Fibroblast of skin of left quadriceps (primary cell): Measurements from ENCODE around the gene MAP3K14.

Experiments used
- DNase-seq, 2 experiments: peaks; one replicate each; pipeline ENCODE4 v3.0.0-alpha.2; 2013; ENCODE audit warnings: low read depth in 2 of 2

The MAP3K14 gene

DNA sequence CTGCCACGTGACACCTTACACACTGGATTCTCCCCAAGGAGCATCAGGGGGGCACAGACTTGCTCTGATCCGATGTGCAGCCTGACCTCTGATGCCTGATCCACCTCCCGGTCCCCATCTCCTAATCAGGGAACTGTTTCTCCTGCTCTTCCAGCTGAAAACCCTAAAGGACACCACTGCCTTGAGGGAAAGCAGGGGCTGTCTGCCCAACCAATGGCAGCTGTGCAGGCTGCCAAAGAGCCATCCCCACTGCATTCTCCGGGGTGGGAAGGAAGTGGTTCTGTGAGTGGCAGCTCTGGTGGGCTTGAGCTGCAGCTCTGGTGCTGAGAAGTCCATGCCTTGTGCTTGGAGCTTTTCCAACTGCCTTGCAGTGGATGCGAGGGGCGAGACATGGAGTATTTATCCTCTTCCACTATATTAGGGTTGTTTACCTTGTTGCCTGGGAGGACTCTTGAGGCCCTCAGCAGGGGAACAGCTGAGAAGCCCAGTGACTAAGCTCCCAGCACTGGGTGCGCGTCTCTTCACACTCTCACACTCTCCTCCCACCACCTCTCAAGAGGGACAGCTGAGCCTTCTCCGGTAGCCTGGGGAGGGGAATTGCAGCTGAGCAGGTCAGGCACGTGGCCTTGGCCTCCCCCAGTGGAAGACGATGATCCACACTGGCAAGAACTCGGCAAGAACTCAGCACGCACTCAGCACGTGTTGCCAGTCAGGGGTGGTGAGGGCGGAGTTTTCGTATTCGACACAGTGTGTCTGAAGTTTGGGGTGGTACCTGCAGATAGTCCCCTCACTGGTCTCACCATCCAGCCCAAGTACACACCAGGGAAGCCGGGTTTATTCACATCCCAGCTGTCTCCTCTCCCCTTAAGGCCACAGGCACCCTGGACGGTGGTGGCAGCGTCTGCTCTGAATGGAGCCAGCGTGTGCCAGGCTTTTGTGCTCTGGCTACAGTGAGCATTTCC, 33.9 kb downstream of the MAP3K14 start:
- DNase-seq: no peak

DNA sequence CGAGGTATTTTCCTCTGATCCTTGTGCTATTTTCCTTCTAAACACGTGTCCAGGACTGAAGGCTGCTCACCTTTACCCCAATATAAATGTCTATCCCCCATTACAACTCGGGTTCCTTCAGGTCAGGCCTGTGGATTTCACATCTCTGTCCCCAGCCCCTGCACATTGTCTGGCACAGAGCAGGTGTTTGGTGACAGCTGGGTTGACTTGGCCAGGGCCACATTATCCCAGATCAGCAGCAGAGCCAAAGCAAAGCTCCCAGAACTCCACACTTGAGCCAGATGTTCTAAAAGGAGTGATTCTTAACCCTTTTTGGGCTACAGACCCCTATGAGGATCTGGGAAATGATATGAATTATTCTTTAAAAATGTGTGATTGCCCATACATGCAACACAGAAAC, 36.9 kb downstream of the MAP3K14 start:
- no peak for DNase-seq

DNA sequence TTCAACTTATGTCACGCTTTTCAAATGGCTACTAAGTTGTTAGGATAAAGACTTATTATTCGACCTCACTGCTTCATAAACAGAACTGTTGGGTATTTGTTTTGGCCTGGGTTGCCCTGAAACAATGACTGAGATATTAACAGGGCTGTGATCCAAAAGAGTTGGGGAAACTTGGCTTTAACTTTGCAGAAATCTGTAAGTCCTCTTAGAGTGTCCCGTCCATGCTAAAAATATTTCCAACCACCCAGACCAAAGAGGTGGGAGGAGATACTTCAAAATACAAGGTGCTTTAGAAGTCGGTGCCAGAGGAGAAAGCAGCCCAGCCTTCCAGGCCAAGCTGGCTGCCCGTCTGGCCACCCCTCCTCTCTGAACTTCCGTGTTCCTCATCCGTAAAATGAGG, 38.8 kb downstream of the MAP3K14 start:
- DNase-seq: no peak

DNA sequence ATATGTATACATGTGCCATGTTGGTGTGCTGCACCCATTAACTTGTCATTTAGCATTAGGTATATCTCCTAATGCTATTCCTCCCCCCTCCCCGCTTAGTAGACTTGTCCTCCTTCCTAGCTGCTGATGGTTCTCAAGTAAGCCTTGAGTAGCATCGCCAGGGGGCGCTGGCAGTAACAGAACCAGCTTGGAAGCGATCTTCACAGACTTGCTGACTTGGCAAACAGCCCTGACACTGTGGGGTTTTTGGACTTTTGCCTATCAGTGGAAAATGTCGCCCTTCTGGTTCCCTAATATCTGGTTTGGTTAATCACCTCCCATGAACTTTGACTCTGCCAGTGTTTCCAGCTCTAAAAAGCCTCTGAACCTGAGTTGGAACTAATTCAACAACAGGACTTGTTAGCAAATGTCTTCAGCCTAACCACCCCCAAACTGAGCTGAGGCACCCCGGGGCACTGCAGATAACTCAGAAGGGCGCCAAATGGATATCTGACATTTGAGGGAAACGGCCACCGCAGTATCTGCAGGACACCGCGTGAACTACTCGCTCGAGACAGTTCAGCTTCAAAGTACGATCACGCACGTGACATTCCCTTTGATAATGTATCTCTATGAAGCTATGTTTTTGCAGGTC, 39.5 kb downstream of the MAP3K14 start:
- DNase-seq: peak; percentile 73 to 77

DNA sequence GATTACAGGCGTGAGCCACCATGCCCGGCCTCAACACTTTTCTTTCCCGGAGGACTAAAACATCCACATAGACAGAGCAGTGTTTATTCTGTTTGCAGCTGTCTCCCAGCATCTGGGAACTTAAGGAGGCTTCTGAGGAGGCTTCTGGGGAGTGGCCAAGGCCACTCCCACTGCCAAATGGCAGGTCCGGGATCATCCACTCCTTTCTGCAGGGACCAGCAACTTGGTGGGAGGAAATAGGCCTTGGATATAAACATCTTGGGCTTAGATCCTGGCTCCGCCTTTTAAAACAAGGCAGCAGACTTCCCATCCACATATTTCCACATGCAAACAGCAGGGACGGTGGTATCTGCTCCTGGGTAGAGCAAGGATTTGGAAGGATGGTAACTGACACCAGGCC, 40.8 kb downstream of the MAP3K14 start:
- DNase-seq: no peak

DNA sequence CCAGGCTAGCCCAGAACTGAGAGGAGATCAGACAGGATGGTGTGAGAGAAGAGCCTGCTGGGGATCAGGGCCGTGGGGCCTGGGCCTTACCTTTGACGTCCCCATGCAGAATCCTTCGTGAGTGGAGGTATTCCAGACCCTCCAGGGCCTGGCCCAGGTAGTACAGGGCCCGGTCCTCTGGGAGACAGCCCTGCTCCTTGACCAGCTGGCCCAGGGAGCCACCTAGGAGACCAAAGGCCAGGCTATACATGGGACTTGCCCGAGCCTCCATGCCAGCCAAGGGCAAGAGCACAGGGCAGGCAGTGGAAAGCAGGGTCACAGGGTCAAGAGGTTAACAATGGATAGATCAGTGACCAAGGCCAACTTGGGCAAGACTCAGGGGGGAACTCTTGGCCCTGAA, 42.8 kb downstream of the MAP3K14 start:
- no peak for DNase-seq

DNA sequence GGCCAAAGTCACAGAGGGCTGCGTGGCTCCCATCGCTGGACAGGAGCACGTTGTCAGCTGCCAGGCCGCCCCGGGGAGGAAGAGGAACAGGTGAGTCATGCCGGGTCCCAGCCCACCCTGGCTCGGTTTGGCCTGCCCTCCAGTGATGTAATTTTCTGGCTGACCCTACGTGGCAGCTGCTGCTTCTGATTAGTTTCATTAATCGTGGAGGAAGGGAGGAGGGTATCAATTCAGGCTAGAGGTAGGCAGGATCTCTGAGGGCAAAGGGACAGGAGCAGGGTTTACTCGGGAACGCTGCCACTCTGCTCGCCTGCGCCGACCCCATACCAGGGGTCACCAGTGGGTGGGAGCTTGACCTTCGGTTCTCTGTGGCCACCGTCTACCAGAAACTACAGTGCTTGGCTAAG, 43.3 kb downstream of the MAP3K14 start:
- DNase-seq: no peak

DNA sequence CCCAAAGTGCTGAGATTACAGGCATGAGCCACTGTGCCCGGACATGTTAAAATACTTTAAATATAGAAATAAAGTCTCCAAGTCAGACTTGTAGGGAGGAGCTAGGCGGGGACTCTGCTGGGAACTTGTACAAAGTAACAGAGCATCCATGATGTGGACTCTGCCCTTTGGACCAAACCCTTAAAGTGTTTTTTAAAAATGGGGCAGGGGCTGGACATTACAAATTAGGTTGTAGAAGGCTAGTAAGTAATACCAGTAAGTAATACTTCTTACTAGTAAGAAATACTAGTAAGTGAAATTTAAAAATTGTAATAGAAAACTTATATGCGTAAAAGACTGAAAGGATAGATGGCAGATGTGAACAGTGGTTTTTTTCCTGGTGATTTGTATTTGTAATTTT, 45.2 kb downstream of the MAP3K14 start:
- DNase-seq: no peak

DNA sequence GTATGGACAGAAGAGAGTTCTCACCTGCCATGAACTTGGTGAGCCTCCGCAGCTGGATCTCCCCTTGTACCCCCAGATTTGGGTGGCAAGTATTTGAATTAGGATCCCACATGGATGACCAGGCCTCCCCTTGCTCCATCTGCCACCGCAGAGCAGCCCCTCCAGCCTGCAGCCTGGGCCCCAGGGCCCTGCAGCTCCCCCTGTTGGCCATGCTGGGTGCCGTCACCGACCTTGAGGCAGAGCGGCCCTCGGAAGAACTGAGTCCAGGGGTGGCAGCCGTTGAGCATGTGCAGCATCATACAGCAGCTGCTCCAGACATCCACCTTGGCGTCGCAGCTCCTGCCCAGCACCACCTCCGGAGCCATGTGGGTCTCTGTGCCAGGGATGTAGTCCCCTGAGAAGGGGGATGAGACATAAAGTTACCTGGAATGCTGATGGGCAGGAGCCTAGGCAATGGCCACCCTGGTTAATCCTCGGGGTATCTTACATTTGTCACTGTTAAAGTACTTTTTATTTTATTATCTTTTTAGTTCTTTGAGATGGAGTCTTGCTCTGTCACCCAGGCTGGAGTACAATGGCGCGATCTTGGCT, 45.9 kb downstream of the MAP3K14 start:
- DNase-seq: no peak

DNA sequence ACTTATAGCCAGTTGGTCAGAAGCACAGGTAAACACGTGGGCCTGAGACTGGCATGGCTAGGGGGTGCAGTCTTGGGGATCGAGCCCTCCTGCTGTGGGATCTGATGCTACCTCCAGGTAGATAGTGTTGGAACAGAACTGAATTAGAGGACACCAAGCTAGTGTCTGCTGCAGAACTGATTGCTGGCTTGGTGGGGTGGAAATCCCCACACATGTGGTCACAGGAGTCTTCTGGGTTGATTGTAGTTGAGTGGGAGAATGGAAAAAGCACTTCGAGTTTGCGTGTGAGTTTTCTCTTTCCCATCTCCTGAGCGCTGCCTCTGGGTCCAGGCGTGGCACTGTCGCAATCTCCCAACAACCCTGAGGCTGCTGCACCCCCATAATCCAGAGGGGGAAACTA, 46.9 kb downstream of the MAP3K14 start:
- no peak for DNase-seq

DNA sequence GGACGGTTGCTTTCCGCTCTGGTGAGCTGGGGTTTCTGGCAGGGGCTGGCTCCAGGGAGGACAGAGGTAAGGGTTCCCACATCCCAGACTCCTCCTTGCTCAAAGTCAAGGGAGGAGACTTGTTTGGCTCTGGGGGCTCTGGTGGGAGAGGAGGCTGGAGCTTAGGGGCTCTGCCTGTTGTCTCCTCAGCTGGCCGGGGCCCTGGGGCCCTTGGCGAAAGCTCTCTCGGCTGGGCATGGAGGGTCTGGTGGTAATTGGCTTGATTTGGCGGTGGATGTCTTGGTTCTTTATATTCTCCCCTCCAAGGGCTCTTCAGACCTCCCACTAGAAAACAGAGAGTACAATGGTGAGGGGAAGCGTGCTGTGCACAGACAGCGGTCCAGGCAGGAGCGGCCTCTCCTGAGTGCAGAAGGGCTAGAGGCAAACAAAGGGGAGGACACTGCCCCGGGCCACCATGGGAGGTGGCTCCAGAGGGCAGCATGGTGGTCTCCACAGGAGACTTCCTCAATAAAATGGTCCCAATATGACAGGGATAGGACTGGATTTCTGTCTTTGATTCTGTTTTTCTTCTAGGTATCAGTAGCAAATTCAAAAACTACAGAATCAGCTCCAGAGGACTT, 49.3 kb downstream of the MAP3K14 start:
- no peak for DNase-seq

DNA sequence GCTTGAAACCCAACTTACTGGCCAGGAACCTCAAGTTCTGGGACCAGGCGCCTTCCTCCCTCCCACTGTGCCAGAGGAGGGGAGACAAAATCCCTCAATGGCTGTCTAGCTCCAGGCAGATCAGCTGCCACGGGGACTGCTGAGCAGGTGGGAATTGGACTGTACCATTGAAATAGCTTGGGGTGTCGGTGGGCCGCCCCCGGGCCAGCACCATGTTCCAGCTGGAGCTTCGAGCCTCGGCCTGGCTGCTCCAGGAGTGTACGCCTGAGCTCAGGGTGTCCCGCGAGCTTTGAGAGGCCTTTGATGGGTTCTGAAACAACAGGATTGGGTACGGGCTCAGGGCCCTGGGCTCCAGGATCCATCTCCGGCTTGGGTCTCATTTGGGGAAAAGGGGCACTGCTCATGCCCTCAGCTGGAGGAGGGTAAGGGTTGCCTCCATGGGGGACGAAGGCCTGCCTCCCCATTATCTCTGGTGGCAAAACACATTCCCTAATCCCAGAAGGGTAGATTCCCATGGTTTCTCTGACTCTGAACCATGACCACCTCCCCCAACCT, 50.4 kb downstream of the MAP3K14 start:
- no peak for DNase-seq

DNA sequence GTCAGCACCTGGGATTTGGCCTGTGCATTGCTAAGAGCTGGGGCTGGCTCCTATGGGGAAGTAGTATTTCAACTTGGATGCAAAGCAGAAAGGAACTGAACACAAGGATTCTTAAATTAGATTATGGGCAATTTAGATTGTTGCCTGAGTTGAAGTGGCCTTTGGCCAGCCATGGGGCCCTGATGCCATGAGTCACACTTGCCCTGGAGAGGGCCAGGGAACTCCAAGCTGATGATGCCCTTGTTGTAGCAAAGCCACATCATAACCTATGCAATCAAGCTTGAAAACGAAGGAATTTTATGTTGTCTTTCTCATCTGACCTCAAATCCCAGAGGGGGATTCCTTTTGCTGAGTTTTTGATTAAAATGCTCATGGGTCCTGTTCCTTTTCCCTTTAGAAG, 51.0 kb downstream of the MAP3K14 start:
- DNase-seq: peak; percentile 39 to 47

DNA sequence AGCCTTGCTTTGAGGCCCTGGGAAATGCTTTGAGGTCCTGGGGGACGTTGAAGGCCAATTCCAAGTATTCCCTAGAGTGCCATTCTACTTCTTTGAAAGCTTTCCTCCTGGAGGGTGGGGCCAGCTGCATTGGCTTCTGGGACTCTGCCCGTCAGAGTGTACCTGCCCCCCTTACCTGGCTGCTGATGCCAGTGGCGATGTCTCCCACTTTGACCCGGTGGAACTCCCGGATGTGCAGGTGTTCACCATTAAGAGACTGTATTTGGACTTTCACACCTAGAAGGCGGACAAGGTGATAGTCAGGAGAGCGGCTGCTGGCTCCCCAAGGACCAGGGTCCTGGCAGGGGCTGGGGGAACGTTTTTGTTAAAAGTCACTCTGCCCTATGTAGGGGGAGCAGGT, 51.8 kb downstream of the MAP3K14 start:
- DNase-seq: no peak

DNA sequence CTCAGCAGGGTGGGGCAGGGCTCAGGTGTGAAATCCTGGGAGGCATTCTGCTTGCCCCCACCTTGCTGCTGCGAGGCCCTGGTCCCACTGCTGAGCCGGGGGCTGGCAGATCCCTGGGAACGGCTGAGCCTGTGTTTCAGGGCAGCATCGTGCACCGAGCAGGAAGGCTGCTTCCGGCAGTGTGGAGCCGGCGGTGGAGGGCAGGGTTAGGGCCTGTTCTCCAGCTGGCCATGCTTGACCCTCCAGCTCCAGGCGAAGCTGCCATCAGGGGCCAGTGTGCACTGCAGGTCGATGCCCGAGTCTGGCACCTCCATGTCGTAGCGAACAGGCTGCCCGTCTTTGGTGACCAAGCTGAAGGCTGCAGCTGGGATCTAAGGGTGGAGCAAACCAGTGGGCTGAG, 52.4 kb downstream of the MAP3K14 start:
- no peak for DNase-seq

DNA sequence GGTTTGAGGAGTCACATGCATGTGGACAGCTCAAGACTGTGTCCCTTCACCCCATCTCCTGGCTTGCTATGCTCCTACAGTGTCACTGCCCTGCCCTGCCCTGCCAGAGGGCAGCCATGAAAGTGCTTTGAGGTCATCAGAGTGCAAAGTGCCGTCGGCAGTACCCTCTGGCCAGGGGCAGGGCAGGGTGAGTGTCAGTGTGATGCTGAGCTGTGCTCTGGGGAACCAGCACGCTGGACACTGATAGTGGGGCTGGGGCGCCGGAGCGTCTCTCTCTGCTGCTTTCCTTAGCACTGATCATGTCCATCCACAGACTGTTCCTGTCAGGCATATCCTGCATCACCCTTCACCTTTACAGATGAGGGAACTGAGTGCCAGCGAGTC, 53.4 kb downstream of the MAP3K14 start:
- DNase-seq: no peak

DNA sequence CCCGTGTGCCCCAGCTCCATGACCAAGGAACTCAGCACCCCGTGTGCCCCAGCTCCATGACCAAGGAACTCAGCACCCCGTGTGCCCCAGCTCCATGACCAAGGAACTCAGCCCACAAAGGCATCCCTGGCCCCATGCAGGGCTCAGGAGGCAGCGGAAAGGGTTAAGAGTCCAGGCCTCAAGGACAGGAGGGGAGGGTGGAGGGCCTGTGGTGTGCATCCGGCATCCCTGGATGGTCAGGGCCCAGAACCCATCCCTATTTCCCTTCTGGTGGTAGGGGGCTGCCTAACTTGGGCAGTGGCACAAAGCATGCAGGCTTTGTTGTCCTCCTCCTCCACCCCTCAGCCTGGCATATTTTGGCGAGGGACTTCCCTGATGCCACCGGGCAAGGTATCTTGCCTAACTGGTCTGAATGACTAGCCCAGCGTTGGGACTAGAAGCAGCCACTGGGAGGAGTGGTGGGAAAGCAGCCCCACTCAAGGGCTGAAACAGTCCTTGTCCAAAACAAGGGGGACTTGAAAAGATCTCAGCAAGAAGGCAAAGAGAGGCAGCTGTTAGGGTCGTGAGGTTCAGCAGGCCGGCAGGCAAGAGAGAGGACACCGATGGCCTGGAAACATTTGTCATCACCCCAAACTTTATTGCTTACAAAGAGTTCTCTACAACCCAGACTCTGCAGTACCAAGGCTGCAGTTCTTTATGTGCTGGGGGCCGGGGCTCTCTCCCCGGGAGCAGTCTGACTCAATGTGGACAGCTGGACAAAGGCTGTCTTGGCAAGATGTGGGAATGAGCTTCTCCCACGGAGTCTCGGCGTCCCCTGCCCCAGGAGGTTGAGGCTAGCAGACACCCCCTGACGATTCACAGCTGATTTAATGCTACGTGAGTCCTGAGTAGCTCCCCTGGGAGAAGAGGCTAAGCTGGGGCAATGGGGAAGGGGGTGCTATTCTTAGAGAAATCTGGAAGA, 54.0 kb downstream of the MAP3K14 start:
- DNase-seq: no peak

DNA sequence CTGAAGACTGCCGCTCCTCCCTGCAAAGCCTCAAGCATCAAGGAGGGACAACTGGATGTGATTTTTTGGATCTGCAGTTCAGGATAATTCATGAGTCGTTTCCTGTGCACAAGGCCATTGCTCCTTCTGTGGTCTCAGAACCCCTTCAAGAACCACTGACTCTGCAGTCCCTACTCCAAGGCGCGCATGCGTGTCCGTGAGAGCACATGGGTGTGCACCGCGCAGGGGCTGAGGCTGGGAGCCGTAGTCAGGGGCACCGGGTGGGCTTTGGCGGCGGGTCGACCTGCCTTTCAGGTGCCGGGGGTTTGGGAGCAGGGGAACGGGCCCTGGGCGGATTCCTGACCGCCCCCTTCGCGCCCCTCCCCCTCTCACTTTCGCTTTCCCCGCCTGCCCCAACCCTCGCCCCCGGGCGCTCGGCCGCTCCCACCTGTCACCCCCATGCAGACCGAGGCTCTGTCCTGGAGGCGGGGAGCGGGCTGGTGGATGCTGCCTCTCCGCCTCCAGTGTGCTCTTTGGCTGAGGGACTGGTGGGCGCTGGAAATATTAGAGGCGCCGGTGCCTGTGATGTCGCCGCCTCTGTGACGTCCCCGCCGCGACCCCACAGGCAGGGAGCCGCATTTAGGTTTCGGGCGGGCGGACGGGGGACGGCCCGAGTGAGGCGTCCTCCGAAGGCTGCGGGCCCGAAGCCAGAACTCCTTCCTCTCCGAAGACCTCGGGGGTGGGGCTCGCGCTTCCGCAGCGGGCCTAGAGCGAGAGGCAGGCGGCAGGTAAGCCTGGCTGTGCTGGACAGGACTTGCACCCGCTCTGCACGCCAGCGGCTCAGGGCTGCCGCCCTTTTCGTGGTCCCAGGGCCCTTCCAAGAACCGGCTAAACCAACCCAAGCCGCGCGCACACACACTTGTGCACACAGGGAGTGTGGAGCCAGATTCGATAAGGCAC, 55.0 kb downstream of the MAP3K14 start, which contains the start of gene SPATA32:
SPATA32 (minus strand) TSS at position 518 of the 939 bp plus-strand sequence; CDS start at position 440, 78 bp downstream.
- DNase-seq: peak in 1 of 2 experiments; percentile 16

DNA sequence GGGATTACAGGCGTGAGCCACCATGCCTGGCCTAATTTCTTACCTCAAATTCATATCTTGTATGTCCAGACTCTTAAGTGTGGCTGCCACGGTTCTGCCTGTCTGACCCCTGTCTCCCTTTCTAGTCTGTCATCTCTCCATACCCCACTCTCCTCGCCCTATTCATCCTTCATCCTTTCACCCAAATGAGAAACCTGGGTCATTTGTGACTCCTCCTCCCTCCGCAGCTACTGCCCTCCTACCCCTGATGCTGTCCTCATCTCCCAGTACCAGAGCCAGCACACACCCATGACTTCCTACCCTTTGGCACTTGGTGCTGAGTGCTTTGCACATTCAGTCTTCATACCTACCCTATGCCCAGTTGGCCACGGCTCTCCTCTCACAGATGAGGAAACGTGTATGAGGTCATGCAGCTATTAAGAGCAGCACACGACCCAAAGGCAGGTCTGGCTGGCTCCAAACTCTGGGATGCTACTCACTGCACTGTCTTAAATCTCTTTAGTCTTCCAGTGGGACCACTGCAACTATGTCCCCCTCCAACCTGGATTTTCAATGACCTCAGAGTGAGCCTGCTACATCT, 56.5 kb downstream of the MAP3K14 start:
- DNase-seq: no peak
